ENCODE measurements around the gene ZC3HAV1. TPM values are rescaled to one million over a fixed set of nuclear protein-coding genes. Genes with fewer than 3 reads are reported as not detected.
"Not testable (repeated sequence)": the region's sequence is repeated elsewhere in the genome, so short reads cannot be mapped to it uniquely, and the experiment has no call there.

Gene ZC3HAV1
- 10 to 100 TPM; 17.2 to 25.0 (median 19.1) TPM for polyA plus RNA-seq (ENCODE audit: insufficient read length in 3 of 3)
- long read RNA-seq, donor 1, full-length matches to known transcripts = 4 of 4 reads
- long read RNA-seq, donor 1, partial matches to known transcripts = 0 of 4 reads
- long read RNA-seq, donor 1, other reads (novel, unspliced or antisense) = 0 of 4 reads
- long read RNA-seq, donor 2, full-length matches to known transcripts = 1 of 1 reads
- long read RNA-seq, donor 2, partial matches to known transcripts = 0 of 1 reads
- long read RNA-seq, donor 2, other reads (novel, unspliced or antisense) = 0 of 1 reads
- long read RNA-seq, donor 3, full-length matches to known transcripts = 1 of 1 reads
- long read RNA-seq, donor 3, partial matches to known transcripts = 0 of 1 reads
- long read RNA-seq, donor 3, other reads (novel, unspliced or antisense) = 0 of 1 reads
- long read RNA-seq, donor 4, full-length matches to known transcripts = 2 of 2 reads
- long read RNA-seq, donor 4, partial matches to known transcripts = 0 of 2 reads
- long read RNA-seq, donor 4, other reads (novel, unspliced or antisense) = 0 of 2 reads
- long read RNA-seq, donor 5 = 0 reads
- long read RNA-seq, donor 6, full-length matches to known transcripts = 1 of 1 reads
- long read RNA-seq, donor 6, partial matches to known transcripts = 0 of 1 reads
- long read RNA-seq, donor 6, other reads (novel, unspliced or antisense) = 0 of 1 reads
- long read RNA-seq, donor 7, full-length matches to known transcripts = 2 of 2 reads
- long read RNA-seq, donor 7, partial matches to known transcripts = 0 of 2 reads
- long read RNA-seq, donor 7, other reads (novel, unspliced or antisense) = 0 of 2 reads
- long read RNA-seq, donor 8, full-length matches to known transcripts = 2 of 2 reads
- long read RNA-seq, donor 8, partial matches to known transcripts = 0 of 2 reads
- long read RNA-seq, donor 8, other reads (novel, unspliced or antisense) = 0 of 2 reads
- long read RNA-seq, donor 9, full-length matches to known transcripts = 3 of 3 reads
- long read RNA-seq, donor 9, partial matches to known transcripts = 0 of 3 reads
- long read RNA-seq, donor 9, other reads (novel, unspliced or antisense) = 0 of 3 reads
- long read RNA-seq, donor 10, full-length matches to known transcripts = 3 of 3 reads
- long read RNA-seq, donor 10, partial matches to known transcripts = 0 of 3 reads
- long read RNA-seq, donor 10, other reads (novel, unspliced or antisense) = 0 of 3 reads
- long read RNA-seq, donor 11 = 0 reads
- long read RNA-seq, donor 12, full-length matches to known transcripts = 2 of 2 reads
- long read RNA-seq, donor 12, partial matches to known transcripts = 0 of 2 reads
- long read RNA-seq, donor 12, other reads (novel, unspliced or antisense) = 0 of 2 reads
- long read RNA-seq, donor 13 = 0 reads
- long read RNA-seq, donor 14, full-length matches to known transcripts = 1 of 1 reads
- long read RNA-seq, donor 14, partial matches to known transcripts = 0 of 1 reads
- long read RNA-seq, donor 14, other reads (novel, unspliced or antisense) = 0 of 1 reads
- long read RNA-seq, donor 15, full-length matches to known transcripts = 1 of 1 reads
- long read RNA-seq, donor 15, partial matches to known transcripts = 0 of 1 reads
- long read RNA-seq, donor 15, other reads (novel, unspliced or antisense) = 0 of 1 reads
- long read RNA-seq, donor 16, partial matches to known transcripts = 0 of 1 reads
- long read RNA-seq, donor 16, other reads (novel, unspliced or antisense) = 0 of 1 reads

- DNase-seq = peak; percentile 73
These were observed at the start of gene ZC3HAV1 for GRCh38 chr7:139109188-139109982. ZC3HAV1 (minus strand) TSS chr7:139109720; CDS start chr7:139109331, 389 bp downstream.

- peak; percentile 7 for DNase-seq
These were observed 44.3 kb upstream of the ZC3HAV1 start for GRCh38 chr7:139153832-139154231.

GRCh38 chr7:139152149-139152548 lies 42.6 kb upstream of the ZC3HAV1 start:
- DNase-seq = no peak

- no peak for DNase-seq
These were observed 29.6 kb upstream of the ZC3HAV1 start for GRCh38 chr7:139139150-139139549.

- peak; percentile 90 for DNase-seq
These were observed 24.0 kb upstream of the ZC3HAV1 start for GRCh38 chr7:139133335-139134139.

GRCh38 chr7:139132887-139133286 lies 23.4 kb upstream of the ZC3HAV1 start:
- DNase-seq = no peak

- DNase-seq = no peak
These were observed 22.1 kb upstream of the ZC3HAV1 start for GRCh38 chr7:139131601-139132041.

GRCh38 chr7:139129814-139130213 lies 20.3 kb upstream of the ZC3HAV1 start:
- not testable (repeated sequence) for DNase-seq

GRCh38 chr7:139127648-139128047 lies 18.1 kb upstream of the ZC3HAV1 start:
- no peak for DNase-seq

GRCh38 chr7:139125657-139126056 lies 16.1 kb upstream of the ZC3HAV1 start:
- peak; percentile 45 for DNase-seq

GRCh38 chr7:139124995-139125394 lies 15.5 kb upstream of the ZC3HAV1 start:
- not testable (repeated sequence) for DNase-seq

GRCh38 chr7:139124084-139124914 lies 14.8 kb upstream of the ZC3HAV1 start:
- DNase-seq = no peak

GRCh38 chr7:139119486-139119849 lies 9.9 kb upstream of the ZC3HAV1 start:
- DNase-seq = no peak

GRCh38 chr7:139118805-139119485 lies 9.4 kb upstream of the ZC3HAV1 start:
- no peak for DNase-seq

- no peak for DNase-seq
These were observed 8.8 kb upstream of the ZC3HAV1 start for GRCh38 chr7:139118234-139118804.

- no peak for DNase-seq
These were observed 8.2 kb upstream of the ZC3HAV1 start for GRCh38 chr7:139117599-139118233.

- no peak for DNase-seq
These were observed 7.5 kb upstream of the ZC3HAV1 start for GRCh38 chr7:139116999-139117398.
